ENCODE data around the gene TTC39A.
A peak's percentile ranks its signal among the peaks of the same experiment; 100 is the strongest.

TTC39A gene

DNA sequence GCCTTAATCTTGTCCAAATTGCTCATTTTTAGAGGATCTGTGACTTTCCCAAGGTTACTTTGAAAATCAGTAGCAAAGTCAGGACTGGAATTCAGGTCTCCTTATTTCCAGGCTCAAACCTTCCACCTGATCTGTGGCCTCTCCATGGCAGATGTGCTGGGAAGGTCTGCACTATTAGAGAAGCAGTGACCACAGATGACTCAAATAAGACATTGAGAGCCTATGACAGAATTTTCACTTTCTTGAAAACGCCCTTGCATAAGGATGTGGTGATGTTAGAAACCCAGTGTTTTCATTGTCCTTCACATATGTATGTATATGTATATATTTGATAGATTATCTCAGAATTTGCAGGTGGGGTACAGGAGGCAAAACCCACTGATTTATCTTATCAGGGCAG, 45.3 kb downstream of the TTC39A start:
- no peak for DNase-seq (ENCODE audit: low read depth)
- no peak overlapping the region for H3K4me3 ChIP-seq (ENCODE audit: low read length)
- TF ChIP-seq, protein P1, sequence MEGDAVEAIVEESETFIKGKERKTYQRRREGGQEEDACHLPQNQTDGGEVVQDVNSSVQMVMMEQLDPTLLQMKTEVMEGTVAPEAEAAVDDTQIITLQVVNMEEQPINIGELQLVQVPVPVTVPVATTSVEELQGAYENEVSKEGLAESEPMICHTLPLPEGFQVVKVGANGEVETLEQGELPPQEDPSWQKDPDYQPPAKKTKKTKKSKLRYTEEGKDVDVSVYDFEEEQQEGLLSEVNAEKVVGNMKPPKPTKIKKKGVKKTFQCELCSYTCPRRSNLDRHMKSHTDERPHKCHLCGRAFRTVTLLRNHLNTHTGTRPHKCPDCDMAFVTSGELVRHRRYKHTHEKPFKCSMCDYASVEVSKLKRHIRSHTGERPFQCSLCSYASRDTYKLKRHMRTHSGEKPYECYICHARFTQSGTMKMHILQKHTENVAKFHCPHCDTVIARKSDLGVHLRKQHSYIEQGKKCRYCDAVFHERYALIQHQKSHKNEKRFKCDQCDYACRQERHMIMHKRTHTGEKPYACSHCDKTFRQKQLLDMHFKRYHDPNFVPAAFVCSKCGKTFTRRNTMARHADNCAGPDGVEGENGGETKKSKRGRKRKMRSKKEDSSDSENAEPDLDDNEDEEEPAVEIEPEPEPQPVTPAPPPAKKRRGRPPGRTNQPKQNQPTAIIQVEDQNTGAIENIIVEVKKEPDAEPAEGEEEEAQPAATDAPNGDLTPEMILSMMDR (conservative IDR thresholded peaks at IDR 0.05; ENCODE audit: low read depth, low read length): no peak

DNA sequence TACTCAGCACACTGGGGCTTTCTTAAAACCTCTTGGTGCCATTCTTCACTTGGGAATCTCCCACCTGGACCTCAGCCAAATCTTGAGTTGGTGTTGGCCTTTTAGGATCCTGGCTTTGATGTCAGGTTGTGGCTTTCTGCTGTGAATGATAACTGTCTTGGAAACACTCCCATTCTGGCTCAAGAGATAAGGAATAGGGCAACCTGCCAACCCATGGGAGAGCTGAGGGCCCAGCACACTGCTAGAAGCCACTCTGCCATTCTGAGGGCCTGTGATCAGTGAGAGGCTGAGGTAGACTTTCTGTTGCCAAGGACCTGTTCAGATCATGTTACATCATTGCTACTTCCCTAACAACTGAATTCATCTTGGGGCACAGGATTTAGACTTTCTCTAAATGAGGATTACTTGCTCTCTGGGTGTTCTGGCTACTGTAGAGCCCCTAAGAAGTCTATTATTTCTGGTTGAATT, 45.8 kb downstream of the TTC39A start:
- TF ChIP-seq, protein P1 (conservative IDR thresholded peaks at IDR 0.05; ENCODE audit: low read depth, low read length): no peak
- DNase-seq (ENCODE audit: low read depth): peak; percentile 19
- H3K4me3 ChIP-seq (ENCODE audit: low read length): no peak overlapping the region

DNA sequence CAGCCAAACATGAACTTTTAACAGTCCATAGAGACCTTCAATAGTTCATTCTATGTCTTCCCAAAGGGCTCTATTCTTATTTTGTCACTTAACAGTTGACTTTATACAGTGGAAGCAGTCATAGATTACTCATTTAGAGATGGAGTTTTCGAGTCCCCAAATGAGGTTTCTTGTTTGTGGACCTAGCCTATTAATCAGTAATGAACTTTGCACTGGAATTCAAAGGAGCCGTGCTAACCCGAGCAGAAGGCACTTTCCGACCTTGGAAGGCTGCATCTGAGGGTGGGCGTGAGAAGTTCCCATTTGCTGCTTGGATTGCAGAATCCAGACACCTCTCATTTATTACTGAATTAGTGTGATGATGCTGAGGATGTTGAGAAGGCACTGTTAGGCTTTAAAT, 46.4 kb downstream of the TTC39A start:
- TF ChIP-seq, protein P1 (conservative IDR thresholded peaks at IDR 0.05; ENCODE audit: low read depth, low read length): no peak
- no peak for DNase-seq (ENCODE audit: low read depth)
- H3K4me3 ChIP-seq (ENCODE audit: low read length): no peak overlapping the region

DNA sequence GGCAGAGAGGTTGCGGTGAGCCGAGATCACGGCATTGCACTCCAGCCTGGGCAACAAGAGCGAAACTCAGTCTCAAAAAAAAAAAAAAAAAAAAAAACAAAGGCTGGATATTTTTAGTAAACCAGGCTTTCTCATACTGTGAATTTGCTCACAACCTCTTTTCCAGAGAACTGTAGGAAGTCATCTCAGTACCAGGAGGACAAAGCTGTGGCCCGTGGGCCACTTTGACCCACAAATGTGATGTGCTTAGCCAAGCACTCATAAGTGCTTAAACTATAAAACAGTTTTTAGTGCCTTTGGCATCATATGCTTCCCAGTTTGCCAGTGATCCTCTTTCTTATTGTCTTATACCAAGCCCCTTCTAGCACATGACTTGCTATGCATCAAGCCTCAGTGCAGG, 47.8 kb downstream of the TTC39A start:
- H3K4me3 ChIP-seq (ENCODE audit: low read length): no peak overlapping the region
- TF ChIP-seq, protein P1 (conservative IDR thresholded peaks at IDR 0.05; ENCODE audit: low read depth, low read length): no peak
- no peak for DNase-seq (ENCODE audit: low read depth)

DNA sequence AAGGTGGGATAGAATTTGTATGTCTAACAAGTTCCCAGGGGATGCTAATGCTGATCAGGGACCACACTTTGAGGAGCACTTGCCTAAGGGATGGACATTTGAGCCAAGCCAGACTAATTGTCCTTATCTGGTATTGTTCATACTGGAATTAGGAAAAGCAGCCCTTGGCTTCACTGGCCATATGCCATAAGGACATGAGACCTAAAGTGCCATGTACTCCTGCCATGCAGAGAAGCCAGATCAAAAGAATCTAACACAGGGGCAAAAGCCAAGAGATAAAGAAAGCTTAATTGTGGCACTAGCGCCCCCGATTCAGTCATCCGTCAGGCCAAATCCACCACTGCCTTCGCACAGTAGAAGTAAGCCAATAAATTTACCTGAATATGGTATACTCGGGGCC, 48.6 kb downstream of the TTC39A start:
- no peak overlapping the region for H3K4me3 ChIP-seq (ENCODE audit: low read length)
- no peak for DNase-seq (ENCODE audit: low read depth)
- TF ChIP-seq, protein P1 (conservative IDR thresholded peaks at IDR 0.05; ENCODE audit: low read depth, low read length): no peak

DNA sequence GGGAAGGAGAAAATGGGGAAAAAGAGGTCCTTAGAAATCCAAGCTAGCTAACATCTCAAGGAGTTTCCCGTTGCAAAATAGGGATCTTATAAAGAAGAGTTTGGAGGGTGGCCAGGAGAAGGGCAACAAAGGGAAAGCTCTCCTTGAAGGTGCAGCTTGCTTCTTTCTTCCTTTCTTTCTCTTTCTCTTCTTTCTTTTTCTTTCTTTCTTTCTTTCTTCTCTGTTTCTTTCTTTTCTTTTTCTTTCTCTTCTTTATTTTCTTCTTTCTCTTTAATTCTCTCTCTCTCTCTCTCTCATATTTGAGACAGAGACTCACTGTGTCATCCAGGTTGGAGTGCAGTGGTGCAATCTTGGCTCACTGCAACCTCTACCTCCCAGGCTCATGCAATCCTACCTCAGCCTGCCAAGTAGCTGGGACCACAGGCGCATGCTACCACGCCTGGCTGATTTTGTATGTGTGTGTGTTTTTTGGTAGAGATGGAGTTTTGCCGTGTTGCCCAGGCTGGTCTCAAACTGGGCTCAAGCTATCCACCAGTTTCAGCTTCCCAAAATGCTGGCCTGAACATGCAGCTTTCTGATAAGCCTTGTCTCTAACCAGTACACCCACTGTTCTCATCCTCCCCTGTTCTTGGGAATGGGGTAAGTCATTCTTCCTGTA, 49.9 kb downstream of the TTC39A start:
- DNase-seq (ENCODE audit: low read depth): no peak
- no peak overlapping the region for H3K4me3 ChIP-seq (ENCODE audit: low read length)
- TF ChIP-seq, protein P1 (conservative IDR thresholded peaks at IDR 0.05; ENCODE audit: low read depth, low read length): no peak

DNA sequence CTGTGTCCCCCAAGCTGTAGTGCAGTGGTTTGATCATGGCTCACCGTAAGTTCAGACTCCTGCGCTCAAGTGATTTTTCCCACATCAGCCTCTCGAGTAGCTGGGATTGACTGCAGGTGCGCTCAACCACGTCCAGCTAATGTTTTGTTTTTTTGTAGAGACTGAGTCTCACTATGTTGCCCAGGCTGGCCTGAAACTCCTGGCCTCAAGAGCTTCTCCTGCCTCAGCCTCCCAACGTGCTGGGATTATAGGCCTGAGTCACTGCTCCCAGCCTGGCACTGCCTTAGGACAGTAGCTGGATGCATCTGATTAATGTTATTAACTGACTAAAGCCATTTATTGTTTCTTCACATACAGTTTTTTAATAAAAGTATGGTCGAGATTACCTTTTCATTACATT, 54.1 kb downstream of the TTC39A start:
- no peak overlapping the region for H3K4me3 ChIP-seq (ENCODE audit: low read length)
- TF ChIP-seq, protein P1 (conservative IDR thresholded peaks at IDR 0.05; ENCODE audit: low read depth, low read length): no peak
- no peak for DNase-seq (ENCODE audit: low read depth)

Measured in retinal pigment epithelial cell (primary cell).